Activated T-cell treated with anti-CD3 and anti-CD28 coated beads, Interleukin-2, amount 50 U/mL, for 4 hours (primary cell): Measurements from ENCODE around the gene MRPS26. TPM values are rescaled to one million over a fixed set of nuclear protein-coding genes. Genes with fewer than 3 reads are reported as not detected.
"Not testable (repeated sequence)": the region's sequence is repeated elsewhere in the genome, so short reads cannot be mapped to it uniquely, and the experiment has no call there.

Source experiments
- ATAC-seq, 2 donors: fragments of 200-7000 bp; cut with Tn5 transposase; one replicate each; pipeline ENCODE4 v1.10.0; 2021
- DNase-seq: peaks from one replicate; pipeline ENCODE4 v3.0.0-alpha.2; 2020
- H3K27me3 Mint-ChIP-seq: one replicate; pipeline ENCODE4 v1.8.0; 2021; ENCODE audit warnings: low read depth, mixed read lengths
- H3K36me3 Mint-ChIP-seq: one replicate; pipeline ENCODE4 v1.8.0; 2022; ENCODE audit warnings: mixed read lengths; ENCODE audit not compliant: insufficient read depth
- H3K4me1 Mint-ChIP-seq: one replicate; pipeline ENCODE4 v1.8.0; 2021; ENCODE audit warnings: low read depth, mixed read lengths
- H3K4me3 Mint-ChIP-seq: one replicate; pipeline ENCODE4 v1.8.0; 2021; ENCODE audit warnings: mild to moderate bottlenecking, moderate library complexity, mixed read lengths
- H3K9me3 Mint-ChIP-seq: one replicate; pipeline ENCODE4 v1.8.0; 2021; ENCODE audit warnings: mixed read lengths
- total RNA-seq, 3 donors: library from RNA; stranded (reverse); gene quantifications; one replicate each; pipeline ENCODE4 v1.2.1, GENCODE V29; 2021

The MRPS26 gene
- total RNA-seq, 3 donors from 2014 or later = 117 to 148 (median 124) TPM

DNA sequence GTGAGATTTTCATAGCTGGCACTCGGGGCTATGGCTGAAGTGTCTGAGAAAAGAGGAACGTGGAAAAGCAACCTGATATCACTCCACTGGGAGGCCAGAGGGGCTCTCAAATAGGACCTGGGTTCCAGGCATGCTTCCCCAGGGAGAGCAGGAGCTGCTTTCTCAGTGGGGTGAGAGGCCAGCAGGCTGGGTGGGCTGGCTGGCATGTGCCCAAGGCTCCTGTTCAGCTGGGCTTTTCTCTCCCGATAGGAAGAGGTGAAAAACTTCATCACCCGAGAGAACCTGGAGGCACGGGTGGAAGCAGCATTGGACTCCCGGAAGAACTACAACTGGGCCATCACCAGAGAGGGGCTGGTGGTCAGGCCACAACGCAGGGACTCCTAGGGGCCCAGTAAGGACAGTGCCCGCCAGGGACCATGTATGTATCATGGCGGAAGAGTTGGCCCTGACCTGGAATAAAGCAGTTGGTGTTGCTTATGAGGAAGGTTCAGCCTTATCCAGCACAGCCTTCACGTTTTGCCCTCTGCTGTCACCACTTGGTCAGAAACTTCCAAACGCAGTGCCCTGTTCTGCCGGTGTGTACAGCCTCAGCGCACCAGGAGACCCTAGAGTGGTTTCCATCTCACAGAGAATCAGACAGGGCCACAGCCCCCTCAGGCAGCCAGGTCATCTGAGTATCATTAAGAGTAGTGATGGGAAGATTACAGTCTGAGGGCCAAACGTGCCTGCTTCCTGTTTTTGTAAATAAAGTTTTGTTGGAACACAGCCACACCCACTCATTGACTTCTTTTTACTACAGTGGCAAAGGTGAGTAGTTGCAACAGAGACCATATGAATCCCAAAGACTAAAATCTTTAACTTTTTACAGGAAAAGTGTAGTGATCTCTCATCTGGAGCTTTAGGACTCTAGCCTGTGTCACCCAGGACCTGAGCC lies 1.9 kb downstream of the MRPS26 start:
- H3K9me3 Mint-ChIP-seq = no peaks in the 10 kb centered on the region
- H3K4me3 Mint-ChIP-seq = peak overlapping the region; percentile 90
- ATAC-seq = no peak
- H3K36me3 Mint-ChIP-seq = peaks cover 14% of the 10 kb centered on the region
- H3K27me3 Mint-ChIP-seq = no peaks in the 10 kb centered on the region
- no peak for DNase-seq
- H3K4me1 Mint-ChIP-seq = peaks cover 15% of the 10 kb centered on the region

DNA sequence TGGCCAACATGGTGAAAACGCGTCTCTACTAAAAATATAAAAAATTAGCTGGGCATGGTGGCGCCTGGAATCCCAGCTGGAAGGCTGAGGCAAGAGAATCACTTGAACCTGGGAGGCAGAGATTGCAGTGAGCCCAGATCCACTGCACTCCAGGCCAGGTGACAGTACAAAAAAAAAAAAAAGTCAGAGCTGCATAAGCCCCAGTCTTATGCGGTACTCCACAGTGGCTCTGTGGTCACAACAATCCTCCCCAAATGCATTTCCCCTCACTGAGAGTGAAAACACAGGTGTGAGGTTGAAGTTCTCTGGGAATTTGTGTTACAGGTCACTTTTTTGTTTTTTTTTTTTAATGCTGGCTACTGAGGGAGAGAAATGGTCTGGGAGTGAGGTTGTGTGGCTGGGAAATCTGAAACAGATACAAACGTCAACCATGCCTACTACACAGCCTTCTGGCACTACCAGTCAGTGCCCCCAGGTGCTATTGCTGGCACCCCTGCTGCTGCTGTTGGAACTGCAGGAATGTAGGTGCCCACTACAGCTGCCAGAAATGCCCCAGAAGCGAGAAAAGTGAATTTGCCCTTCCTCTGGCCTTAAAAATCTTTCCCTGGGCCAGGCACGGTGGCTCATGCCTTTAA lies 5.7 kb downstream of the MRPS26 start:
- Mint-ChIP-seq H3K9me3 (no peaks in the 10 kb centered on the region), H3K27me3 (no peaks in the 10 kb centered on the region), H3K4me1 (peaks cover 10% of the 10 kb centered on the region), H3K4me3 (no peak overlapping the region), H3K36me3 (peaks cover 14% of the 10 kb centered on the region)
- DNase-seq = no peak
- ATAC-seq = peak in 1 of 2 donors; percentile 53

DNA sequence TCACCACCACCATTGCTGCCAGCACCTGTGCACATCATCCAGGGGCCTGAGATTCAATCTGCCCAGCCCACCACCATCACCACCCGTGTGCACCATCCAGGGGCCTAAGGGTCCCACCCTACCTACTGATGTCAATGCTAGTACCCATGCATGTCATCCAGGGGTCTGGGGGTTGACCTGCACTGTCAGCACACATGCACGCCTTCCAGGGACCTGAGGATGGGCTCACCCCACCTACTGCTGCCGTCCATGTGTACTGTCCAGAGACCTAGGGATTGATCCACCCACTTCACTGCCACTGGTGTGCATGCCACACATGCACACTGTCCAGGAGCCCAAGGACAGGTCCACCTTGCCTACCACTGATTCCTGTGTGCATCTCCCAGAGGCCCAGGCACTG lies 13.6 kb downstream of the MRPS26 start:
- no peak for ATAC-seq
- H3K36me3 Mint-ChIP-seq = no peaks in the 10 kb centered on the region

DNA sequence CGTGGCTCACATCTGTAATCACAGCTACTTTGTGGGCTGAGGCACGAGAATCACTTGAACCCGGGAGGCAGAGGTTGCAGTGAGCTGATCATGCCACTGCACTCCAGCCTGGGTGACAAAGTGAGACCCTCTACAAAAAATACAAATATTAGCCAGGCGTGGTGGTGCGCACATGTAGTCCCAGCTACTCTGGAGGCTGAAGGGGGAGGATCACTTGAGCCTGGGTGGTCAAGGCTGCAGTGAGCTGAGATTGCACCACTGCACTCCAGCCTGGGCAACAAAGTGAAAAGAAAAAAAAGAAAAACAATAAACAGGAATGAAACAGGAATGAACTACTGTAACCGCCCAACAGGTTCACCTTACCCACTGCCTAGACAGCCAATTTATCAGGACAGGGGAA lies 18.3 kb downstream of the MRPS26 start:
- H3K4me3 Mint-ChIP-seq, DNase-seq, H3K27me3 Mint-ChIP-seq, H3K36me3 Mint-ChIP-seq, ATAC-seq, H3K9me3 Mint-ChIP-seq: not testable (repeated sequence)
- H3K4me1 Mint-ChIP-seq = peaks cover 12% of the 10 kb centered on the region

More for the DNA sequence above, 13.6 kb downstream of the MRPS26 start:
- peaks cover 7% of the 10 kb centered on the region for H3K4me1 Mint-ChIP-seq
- no peak for DNase-seq
- H3K9me3 Mint-ChIP-seq = no peaks in the 10 kb centered on the region
- H3K4me3 Mint-ChIP-seq = no peak overlapping the region
- H3K27me3 Mint-ChIP-seq = no peaks in the 10 kb centered on the region

DNA sequence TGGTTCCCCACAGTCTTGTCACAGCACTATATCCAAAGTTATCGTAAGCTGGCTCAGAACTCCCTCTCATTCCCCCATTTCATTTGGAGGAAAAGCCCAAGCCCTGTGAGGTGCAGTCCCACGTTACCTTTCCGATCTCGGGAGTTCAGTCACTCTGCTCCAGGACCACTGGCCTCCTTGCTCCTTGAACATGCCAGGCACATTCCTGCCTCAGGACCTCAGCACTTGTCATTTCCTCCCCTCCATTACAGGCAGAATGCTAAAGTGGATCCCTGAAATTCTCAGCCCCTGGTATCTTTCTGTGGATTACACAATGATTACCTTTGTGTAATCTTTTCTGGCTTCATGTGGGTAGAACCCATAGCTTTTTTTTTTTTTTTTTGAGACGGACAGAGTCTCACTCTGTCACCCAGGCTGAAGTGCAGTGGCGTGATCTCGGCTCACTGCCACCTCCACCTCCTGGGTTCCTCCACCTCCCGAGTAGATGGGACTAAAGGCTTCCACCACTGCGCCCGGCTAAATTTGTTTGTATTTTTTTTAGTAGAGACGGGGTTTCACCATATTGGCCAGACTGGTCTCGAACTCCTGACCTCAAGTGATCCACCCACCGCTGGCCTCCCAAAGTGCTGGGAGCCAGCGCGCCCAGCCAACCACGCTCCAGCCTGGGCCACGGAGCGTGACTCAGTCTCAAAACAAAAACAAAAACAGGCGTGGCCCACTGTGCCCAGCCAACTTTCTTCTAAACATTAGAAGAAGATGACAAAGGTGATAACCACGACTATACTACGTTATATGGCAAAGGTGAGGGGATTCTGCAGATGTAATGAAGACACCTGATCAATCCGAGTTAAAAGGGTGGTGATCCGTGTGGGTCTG lies 21.5 kb downstream of the MRPS26 start:
- H3K27me3 Mint-ChIP-seq = peaks cover 3% of the 10 kb centered on the region
- peaks cover 3% of the 10 kb centered on the region for H3K36me3 Mint-ChIP-seq
- H3K9me3 Mint-ChIP-seq = no peaks in the 10 kb centered on the region
- H3K4me1 Mint-ChIP-seq = peaks cover 17% of the 10 kb centered on the region
- no peak for ATAC-seq
- no peak for DNase-seq
- H3K4me3 Mint-ChIP-seq = no peak overlapping the region

DNA sequence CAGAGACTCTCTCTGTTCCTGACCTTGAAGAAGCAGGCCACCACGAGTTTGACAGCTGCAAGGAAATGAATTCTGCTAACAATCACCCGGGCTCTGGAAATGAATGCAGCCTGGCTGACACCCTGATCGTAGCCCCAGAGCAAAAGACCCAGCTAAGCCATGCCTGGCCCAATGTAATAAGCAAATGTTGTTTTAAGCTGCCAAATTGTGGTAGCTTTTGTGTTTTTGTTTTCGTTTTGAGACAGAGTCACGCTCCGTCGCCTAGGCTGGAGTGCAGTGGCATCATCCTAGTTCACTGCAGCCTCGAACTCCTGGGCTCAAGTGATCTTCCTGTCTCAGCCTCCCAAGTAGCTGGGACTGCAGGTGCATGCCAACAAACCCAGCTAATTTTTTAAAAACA lies 22.2 kb downstream of the MRPS26 start:
- ATAC-seq (no peak), DNase-seq (no peak)
- H3K9me3 Mint-ChIP-seq = no peaks in the 10 kb centered on the region
- peaks cover 20% of the 10 kb centered on the region for H3K4me1 Mint-ChIP-seq
- H3K27me3 Mint-ChIP-seq = peaks cover 3% of the 10 kb centered on the region
- no peak overlapping the region for H3K4me3 Mint-ChIP-seq
- peaks cover 3% of the 10 kb centered on the region for H3K36me3 Mint-ChIP-seq

DNA sequence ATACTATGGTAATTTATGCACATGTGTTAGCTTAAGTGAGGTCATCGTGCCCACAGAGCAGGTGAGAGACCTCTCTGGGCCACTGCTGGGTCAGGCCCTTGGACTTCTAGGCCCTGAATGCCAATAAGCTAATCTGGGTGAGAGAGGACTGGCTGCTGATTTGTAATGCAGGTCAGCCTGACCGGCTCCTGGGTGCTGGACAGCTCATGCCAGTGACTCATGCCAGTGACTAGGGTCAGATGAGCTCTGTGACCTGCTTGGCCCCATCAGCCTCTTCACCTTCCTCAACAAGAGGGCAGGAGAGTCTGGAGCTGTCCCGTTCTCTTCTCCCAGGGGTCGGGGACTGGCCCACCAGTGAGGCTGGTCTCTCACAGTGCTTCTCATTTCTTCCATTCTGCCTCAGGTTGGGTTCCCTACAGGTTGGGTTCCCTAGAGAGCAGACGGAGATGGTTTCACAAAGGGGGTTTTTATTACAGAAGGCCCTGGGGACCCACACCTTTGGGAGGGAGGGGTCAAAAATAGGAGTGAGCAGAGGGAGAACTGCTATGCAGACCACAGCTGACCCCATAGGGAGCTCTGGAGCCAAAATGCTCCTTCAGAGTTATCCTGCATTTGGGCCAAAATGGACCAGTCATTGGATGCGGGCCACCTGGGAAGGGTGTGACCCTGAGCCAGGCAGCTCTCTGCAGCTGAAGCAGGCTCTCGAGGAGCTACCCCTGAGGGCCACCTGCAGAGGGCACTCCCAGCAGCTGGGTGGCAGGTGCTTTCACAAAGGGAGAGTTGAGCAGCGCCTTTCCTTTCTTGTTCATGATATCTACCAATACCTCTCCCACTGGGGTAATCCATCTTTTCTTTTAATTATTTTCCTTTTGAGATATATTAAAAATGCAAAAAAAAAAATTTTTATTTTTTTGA lies 23.4 kb downstream of the MRPS26 start:
- no peak for ATAC-seq
- peak; percentile 41 for DNase-seq
- no peaks in the 10 kb centered on the region for H3K9me3 Mint-ChIP-seq
- H3K36me3 Mint-ChIP-seq = peaks cover 3% of the 10 kb centered on the region
- peaks cover 20% of the 10 kb centered on the region for H3K4me1 Mint-ChIP-seq
- no peak overlapping the region for H3K4me3 Mint-ChIP-seq
- H3K27me3 Mint-ChIP-seq = peaks cover 3% of the 10 kb centered on the region

DNA sequence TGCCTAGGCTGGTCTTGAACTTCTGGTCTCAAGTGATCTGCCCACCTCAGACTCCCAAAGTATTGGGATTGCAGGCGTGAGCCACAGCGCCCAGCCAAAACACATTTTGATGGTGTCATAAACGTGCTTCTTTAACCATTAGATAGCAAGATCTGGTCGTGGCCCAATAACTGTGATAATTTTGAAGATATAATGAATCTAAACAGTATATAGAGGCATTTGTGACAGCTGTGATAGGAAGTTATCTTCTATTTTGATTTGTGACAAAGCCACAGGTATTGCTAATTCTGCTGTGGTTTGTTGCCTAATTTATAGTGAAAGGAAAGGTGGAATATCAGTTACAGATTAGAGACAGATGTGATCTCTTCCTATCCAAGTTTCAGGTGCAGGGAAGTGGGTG lies 24.9 kb downstream of the MRPS26 start:
- H3K9me3 Mint-ChIP-seq = no peaks in the 10 kb centered on the region
- H3K27me3 Mint-ChIP-seq = peaks cover 3% of the 10 kb centered on the region
- peaks cover 3% of the 10 kb centered on the region for H3K36me3 Mint-ChIP-seq
- no peak for DNase-seq
- ATAC-seq = no peak
- H3K4me1 Mint-ChIP-seq = peaks cover 20% of the 10 kb centered on the region
- H3K4me3 Mint-ChIP-seq = peak overlapping the region; percentile 79

DNA sequence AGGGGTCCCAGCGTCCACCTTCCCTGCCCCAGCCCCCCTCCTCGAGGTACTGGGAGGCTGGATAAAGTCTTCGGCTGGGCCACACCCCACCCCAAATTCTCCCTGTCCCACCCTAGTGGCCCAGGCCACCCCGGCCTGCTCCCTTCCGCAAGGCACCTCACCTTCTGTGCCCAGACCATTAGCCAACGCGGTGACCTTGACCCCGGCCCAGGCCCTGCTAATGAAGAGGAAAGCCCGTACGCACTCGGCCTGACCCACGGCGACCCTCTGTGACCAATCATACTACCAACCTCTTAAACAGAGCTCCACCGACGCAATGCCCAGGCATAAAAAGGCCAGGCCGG lies 25.4 kb downstream of the MRPS26 start:
- no peak for ATAC-seq
- DNase-seq = no peak
- Mint-ChIP-seq H3K36me3 (peaks cover 3% of the 10 kb centered on the region), H3K4me3 (peak overlapping the region; percentile 79), H3K4me1 (peaks cover 20% of the 10 kb centered on the region), H3K27me3 (peaks cover 3% of the 10 kb centered on the region), H3K9me3 (no peaks in the 10 kb centered on the region)

DNA sequence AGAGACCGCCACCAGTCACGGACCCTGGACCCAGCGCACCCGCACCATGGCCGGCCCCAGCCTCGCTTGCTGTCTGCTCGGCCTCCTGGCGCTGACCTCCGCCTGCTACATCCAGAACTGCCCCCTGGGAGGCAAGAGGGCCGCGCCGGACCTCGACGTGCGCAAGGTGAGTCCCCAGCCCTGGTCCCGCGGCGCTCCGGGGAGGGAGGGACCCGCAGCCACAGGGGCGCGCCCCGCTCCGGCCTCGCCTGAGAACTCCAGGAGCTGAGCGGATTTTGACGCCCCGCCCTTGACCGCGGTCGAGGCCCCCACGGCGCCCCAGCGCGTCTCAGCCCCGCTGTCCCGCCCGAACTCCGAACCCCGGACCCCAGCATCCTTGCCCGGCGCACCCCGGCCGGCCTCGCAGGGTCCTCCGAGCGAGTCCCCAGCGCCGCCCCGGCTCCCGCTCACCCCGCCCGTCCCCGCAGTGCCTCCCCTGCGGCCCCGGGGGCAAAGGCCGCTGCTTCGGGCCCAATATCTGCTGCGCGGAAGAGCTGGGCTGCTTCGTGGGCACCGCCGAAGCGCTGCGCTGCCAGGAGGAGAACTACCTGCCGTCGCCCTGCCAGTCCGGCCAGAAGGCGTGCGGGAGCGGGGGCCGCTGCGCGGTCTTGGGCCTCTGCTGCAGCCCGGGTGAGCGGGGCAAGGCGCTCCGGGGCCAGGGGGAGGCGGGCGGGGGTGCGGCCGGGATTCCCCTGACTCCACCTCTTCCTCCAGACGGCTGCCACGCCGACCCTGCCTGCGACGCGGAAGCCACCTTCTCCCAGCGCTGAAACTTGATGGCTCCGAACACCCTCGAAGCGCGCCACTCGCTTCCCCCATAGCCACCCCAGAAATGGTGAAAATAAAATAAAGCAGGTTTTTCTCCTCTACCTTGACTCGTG lies 26.0 kb downstream of the MRPS26 start, which contains the start of gene OXT:
Gene OXT (plus strand): TSS at position 11 of the 920 bp plus-strand sequence. CDS start 36 bp downstream, at position 47.
- peaks cover 23% of the 10 kb centered on the region for H3K4me1 Mint-ChIP-seq
- DNase-seq (peak; percentile 74), ATAC-seq (peak; percentile 91)
- H3K9me3 Mint-ChIP-seq = no peaks in the 10 kb centered on the region
- peak within 1 kb of the TSS; percentile 79 for H3K4me3 Mint-ChIP-seq
- peaks cover 3% of the 10 kb centered on the region for H3K27me3 Mint-ChIP-seq
- peaks cover 3% of the 10 kb centered on the region for H3K36me3 Mint-ChIP-seq

DNA sequence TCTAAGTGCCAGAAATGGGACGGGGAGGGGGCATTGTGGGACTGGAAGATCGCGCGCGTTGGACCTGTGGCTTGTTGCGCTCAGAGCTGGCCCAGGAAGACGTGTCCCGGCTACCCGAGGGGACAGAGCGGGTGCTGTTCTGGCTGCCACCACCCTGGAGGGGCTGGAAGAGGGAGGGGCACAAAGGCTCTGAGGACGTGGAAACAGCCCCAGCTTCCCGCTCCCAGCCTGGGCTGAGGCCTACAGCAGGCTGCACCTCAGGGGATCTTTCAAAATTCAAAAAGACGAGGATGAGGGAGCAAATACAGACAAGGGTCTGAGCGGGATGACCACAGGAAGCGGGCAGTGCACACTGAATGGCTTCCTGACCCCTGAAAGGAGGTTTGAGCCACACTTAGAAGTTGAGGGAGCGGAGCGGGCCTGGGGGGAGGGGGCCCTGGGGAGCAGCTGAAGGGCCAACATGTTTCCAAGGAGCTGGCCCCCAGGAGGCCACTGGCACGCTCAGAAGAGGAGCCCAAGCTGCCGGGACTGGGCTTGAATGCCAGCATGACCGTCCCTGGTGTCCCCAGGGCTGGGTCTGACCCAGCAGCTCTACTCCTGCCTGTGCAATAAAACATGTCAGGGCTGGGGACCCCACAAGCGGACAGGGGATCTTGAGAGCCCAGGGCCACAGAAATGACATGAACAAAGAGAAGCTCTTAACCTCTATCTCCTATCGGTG lies 26.8 kb downstream of the MRPS26 start:
- Mint-ChIP-seq H3K9me3 (no peaks in the 10 kb centered on the region), H3K36me3 (peaks cover 3% of the 10 kb centered on the region), H3K4me3 (peak overlapping the region; percentile 79), H3K4me1 (peaks cover 29% of the 10 kb centered on the region), H3K27me3 (peaks cover 3% of the 10 kb centered on the region)
- no peak for ATAC-seq
- no peak for DNase-seq

DNA sequence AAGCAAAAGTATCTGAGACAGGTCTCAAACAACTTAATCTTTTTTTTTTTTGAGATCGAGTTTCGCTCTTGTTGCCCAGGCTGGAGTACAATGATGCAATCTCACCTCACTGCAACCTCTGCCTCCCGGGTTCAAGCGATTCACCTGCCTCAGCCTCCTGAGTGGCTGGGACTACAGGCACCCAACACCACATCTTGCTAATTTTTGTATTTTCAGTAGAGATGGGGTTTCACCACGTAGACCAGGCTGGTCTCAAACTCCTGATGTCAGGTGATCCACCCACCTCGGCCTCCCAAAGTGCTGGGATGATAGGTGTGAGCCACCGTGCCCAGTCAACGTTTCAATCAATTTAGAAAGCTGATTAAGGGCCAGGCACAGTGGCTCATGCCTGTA lies 27.4 kb downstream of the MRPS26 start:
- H3K36me3 Mint-ChIP-seq, DNase-seq, H3K27me3 Mint-ChIP-seq, ATAC-seq, H3K9me3 Mint-ChIP-seq: not testable (repeated sequence)
- Mint-ChIP-seq H3K4me3 (peak overlapping the region; percentile 37), H3K4me1 (peaks cover 32% of the 10 kb centered on the region)
